ENCODE measurements around the gene RLBP1.

The RLBP1 gene

DNA sequence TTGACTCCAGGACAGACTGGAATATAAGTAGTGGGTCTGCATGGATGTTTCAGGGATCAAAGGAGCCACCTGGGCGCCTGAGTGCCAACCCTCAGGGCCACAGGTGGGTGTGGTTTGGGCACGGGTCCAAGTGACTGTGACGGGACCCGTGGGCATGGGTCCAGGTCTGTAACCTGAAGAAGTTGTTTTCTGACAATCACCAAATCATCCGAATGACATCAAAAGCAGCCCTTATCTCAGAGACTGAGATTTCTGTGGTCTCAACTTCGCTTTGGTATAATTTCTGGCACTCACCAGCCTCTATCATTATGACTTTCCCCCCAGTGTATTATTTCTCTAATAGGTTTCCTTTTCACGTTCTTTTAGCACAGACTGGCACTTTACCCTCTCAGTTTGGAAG lies 24.4 kb downstream of the RLBP1 start (continued):
- TF ChIP-seq, protein P1, sequence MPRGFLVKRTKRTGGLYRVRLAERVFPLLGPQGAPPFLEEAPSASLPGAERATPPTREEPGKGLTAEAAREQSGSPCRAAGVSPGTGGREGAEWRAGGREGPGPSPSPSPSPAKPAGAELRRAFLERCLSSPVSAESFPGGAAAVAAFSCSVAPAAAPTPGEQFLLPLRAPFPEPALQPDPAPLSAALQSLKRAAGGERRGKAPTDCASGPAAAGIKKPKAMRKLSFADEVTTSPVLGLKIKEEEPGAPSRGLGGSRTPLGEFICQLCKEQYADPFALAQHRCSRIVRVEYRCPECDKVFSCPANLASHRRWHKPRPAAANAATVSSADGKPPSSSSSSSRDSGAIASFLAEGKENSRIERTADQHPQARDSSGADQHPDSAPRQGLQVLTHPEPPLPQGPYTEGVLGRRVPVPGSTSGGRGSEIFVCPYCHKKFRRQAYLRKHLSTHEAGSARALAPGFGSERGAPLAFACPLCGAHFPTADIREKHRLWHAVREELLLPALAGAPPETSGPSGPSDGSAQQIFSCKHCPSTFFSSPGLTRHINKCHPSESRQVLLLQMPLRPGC (tag by site-specific recombination; IDR thresholded peaks at IDR 0.05) = peak; percentile 20; the same call in 1 of the 2 replicates
- TF ChIP-seq, protein P2, sequence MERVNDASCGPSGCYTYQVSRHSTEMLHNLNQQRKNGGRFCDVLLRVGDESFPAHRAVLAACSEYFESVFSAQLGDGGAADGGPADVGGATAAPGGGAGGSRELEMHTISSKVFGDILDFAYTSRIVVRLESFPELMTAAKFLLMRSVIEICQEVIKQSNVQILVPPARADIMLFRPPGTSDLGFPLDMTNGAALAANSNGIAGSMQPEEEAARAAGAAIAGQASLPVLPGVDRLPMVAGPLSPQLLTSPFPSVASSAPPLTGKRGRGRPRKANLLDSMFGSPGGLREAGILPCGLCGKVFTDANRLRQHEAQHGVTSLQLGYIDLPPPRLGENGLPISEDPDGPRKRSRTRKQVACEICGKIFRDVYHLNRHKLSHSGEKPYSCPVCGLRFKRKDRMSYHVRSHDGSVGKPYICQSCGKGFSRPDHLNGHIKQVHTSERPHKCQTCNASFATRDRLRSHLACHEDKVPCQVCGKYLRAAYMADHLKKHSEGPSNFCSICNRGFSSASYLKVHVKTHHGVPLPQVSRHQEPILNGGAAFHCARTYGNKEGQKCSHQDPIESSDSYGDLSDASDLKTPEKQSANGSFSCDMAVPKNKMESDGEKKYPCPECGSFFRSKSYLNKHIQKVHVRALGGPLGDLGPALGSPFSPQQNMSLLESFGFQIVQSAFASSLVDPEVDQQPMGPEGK (tag by site-specific recombination; IDR thresholded peaks at IDR 0.05) = no peak
- TF ChIP-seq SCRT1 (tag by site-specific recombination; IDR thresholded peaks at IDR 0.05; ENCODE audit: borderline replicate concordance) (peak; percentile 86; the same call in 1 of the 2 replicates), ZNF629 (tag by site-specific recombination; IDR thresholded peaks at IDR 0.05) (peak; percentile 78), ZFHX2 (tag by site-specific recombination; conservative IDR thresholded peaks at IDR 0.05) (0 out of 2 replicates have a peak, but pooled peaks have one; percentile 6), ZBTB21 (tag by site-specific recombination; IDR thresholded peaks at IDR 0.05) (peak; percentile 54; the same call in 1 of the 2 replicates), SALL2 (tag by site-specific recombination; IDR thresholded peaks at IDR 0.05; ENCODE audit: borderline replicate concordance) (no peak), SP7 (tag by site-specific recombination; IDR thresholded peaks at IDR 0.05) (peak; percentile 63), ZNF366 (tag by site-specific recombination; conservative IDR thresholded peaks at IDR 0.05) (peak; percentile 78), ZNF660 (tag by site-specific recombination; IDR thresholded peaks at IDR 0.05) (0 out of 2 replicates have a peak, but pooled peaks have one; percentile 46), SP3 (tag by site-specific recombination; IDR thresholded peaks at IDR 0.05) (0 out of 2 replicates have a peak, but pooled peaks have one; percentile 11), TCF7L2 (IDR thresholded peaks at IDR 0.05; ENCODE audit: borderline replicate concordance, low read depth, low read length) (peak; percentile 68), ZXDB (tag by site-specific recombination; IDR thresholded peaks at IDR 0.05) (peak; percentile 56; the same call in 1 of the 2 replicates)
- TF ChIP-seq, protein P3, sequence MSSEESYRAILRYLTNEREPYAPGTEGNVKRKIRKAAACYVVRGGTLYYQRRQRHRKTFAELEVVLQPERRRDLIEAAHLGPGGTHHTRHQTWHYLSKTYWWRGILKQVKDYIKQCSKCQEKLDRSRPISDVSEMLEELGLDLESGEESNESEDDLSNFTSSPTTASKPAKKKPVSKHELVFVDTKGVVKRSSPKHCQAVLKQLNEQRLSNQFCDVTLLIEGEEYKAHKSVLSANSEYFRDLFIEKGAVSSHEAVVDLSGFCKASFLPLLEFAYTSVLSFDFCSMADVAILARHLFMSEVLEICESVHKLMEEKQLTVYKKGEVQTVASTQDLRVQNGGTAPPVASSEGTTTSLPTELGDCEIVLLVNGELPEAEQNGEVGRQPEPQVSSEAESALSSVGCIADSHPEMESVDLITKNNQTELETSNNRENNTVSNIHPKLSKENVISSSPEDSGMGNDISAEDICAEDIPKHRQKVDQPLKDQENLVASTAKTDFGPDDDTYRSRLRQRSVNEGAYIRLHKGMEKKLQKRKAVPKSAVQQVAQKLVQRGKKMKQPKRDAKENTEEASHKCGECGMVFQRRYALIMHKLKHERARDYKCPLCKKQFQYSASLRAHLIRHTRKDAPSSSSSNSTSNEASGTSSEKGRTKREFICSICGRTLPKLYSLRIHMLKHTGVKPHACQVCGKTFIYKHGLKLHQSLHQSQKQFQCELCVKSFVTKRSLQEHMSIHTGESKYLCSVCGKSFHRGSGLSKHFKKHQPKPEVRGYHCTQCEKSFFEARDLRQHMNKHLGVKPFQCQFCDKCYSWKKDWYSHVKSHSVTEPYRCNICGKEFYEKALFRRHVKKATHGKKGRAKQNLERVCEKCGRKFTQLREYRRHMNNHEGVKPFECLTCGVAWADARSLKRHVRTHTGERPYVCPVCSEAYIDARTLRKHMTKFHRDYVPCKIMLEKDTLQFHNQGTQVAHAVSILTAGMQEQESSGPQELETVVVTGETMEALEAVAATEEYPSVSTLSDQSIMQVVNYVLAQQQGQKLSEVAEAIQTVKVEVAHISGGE (tag by site-specific recombination; conservative IDR thresholded peaks at IDR 0.05; ENCODE audit: low read depth) = no peak
- TF ChIP-seq, protein P4, sequence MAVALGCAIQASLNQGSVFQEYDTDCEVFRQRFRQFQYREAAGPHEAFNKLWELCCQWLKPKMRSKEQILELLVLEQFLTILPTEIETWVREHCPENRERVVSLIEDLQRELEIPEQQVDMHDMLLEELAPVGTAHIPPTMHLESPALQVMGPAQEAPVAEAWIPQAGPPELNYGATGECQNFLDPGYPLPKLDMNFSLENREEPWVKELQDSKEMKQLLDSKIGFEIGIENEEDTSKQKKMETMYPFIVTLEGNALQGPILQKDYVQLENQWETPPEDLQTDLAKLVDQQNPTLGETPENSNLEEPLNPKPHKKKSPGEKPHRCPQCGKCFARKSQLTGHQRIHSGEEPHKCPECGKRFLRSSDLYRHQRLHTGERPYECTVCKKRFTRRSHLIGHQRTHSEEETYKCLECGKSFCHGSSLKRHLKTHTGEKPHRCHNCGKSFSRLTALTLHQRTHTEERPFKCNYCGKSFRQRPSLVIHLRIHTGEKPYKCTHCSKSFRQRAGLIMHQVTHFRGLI (tag by site-specific recombination; IDR thresholded peaks at IDR 0.05) = no peak
- TF ChIP-seq, protein P5, sequence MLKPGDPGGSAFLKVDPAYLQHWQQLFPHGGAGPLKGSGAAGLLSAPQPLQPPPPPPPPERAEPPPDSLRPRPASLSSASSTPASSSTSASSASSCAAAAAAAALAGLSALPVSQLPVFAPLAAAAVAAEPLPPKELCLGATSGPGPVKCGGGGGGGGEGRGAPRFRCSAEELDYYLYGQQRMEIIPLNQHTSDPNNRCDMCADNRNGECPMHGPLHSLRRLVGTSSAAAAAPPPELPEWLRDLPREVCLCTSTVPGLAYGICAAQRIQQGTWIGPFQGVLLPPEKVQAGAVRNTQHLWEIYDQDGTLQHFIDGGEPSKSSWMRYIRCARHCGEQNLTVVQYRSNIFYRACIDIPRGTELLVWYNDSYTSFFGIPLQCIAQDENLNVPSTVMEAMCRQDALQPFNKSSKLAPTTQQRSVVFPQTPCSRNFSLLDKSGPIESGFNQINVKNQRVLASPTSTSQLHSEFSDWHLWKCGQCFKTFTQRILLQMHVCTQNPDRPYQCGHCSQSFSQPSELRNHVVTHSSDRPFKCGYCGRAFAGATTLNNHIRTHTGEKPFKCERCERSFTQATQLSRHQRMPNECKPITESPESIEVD (tag by site-specific recombination; IDR thresholded peaks at IDR 0.05) = peak; percentile 67; the same call in 1 of the 2 replicates
- TF ChIP-seq, protein P6, sequence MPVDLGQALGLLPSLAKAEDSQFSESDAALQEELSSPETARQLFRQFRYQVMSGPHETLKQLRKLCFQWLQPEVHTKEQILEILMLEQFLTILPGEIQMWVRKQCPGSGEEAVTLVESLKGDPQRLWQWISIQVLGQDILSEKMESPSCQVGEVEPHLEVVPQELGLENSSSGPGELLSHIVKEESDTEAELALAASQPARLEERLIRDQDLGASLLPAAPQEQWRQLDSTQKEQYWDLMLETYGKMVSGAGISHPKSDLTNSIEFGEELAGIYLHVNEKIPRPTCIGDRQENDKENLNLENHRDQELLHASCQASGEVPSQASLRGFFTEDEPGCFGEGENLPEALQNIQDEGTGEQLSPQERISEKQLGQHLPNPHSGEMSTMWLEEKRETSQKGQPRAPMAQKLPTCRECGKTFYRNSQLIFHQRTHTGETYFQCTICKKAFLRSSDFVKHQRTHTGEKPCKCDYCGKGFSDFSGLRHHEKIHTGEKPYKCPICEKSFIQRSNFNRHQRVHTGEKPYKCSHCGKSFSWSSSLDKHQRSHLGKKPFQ (tag by site-specific recombination; IDR thresholded peaks at IDR 0.05) = no peak

Measured in HEK293 (cell line).